Activated CD8-positive, alpha-beta memory T cell treated with anti-CD3 and anti-CD28 coated beads for 36 hours (primary cell): ENCODE data around the gene TBX18. TPM values are rescaled to one million over a fixed set of nuclear protein-coding genes. Genes with fewer than 3 reads are reported as not detected.

Experiments used
- CTCF ChIA-PET: fragments of 350-600 bp; sonication (Branson Sonifier 250); formaldehyde crosslinking; loops from one replicate; lab custom pipeline; 2021; ENCODE audit warnings: antibody characterized with exemption; lab: Charles Lee
- POLR2A ChIA-PET: fragments of 350-600 bp; sonication (Branson Sonifier 250); formaldehyde crosslinking; loops from one replicate; lab custom pipeline; 2021; ENCODE audit warnings: antibody characterized with exemption; lab: Charles Lee
- total RNA-seq, 2 experiments: library from RNA; stranded (reverse); gene quantifications; one replicate each; pipeline ENCODE4 v1.2.3, GENCODE V29; 2021

The TBX18 gene
- total RNA-seq, 2 experiments from 2014 or later = not detected

- POLR2A ChIA-PET = no interaction called here
- CTCF ChIA-PET = no interaction called here
Observed at GRCh38 chr6:84758486-84758885, 5.9 kb downstream of the TBX18 start.

GRCh38 chr6:84756877-84757276 lies 7.5 kb downstream of the TBX18 start:
- POLR2A ChIA-PET = no interaction called here
- CTCF ChIA-PET = no interaction called here

- ChIA-PET POLR2A (no interaction called here), CTCF (no interaction called here)
Observed at GRCh38 chr6:84756466-84756865, 7.9 kb downstream of the TBX18 start.

- POLR2A ChIA-PET = no interaction called here
- CTCF ChIA-PET = no interaction called here
Observed at GRCh38 chr6:84753173-84753572, 11.2 kb downstream of the TBX18 start.

- POLR2A ChIA-PET = no interaction called here
Observed at GRCh38 chr6:84752118-84752850, 12.1 kb downstream of the TBX18 start.

GRCh38 chr6:84749181-84749580 lies 15.2 kb downstream of the TBX18 start:
- POLR2A ChIA-PET = no interaction called here
- CTCF ChIA-PET = no interaction called here

More at GRCh38 chr6:84752118-84752850, 12.1 kb downstream of the TBX18 start:
- CTCF ChIA-PET = no interaction called here

- POLR2A ChIA-PET = no interaction called here
Observed at GRCh38 chr6:84748376-84748775, 16.0 kb downstream of the TBX18 start.

GRCh38 chr6:84743616-84744015 lies 20.8 kb downstream of the TBX18 start:
- ChIA-PET POLR2A (no interaction called here), CTCF (no interaction called here)

More at GRCh38 chr6:84748376-84748775, 16.0 kb downstream of the TBX18 start:
- CTCF ChIA-PET = no interaction called here

GRCh38 chr6:84740385-84740784 lies 24.0 kb downstream of the TBX18 start:
- ChIA-PET CTCF (no interaction called here), POLR2A (no interaction called here)

- POLR2A ChIA-PET = no interaction called here
- CTCF ChIA-PET = no interaction called here
Observed at GRCh38 chr6:84739866-84740208, 24.6 kb downstream of the TBX18 start.

- ChIA-PET CTCF (no interaction called here), POLR2A (interaction anchor here (0.6 kb wide), 1 partner anchor 20 kb away, joined by 3 read pairs; no protein-coding TSS in a partner anchor)
Observed at GRCh38 chr6:84738996-84739865, 25.2 kb downstream of the TBX18 start.

GRCh38 chr6:84733889-84734288 lies 30.5 kb downstream of the TBX18 start:
- ChIA-PET CTCF (no interaction called here), POLR2A (no interaction called here)

GRCh38 chr6:84731901-84732300 lies 32.5 kb downstream of the TBX18 start:
- CTCF ChIA-PET = no interaction called here
- POLR2A ChIA-PET = no interaction called here

GRCh38 chr6:84731401-84731800 lies 33.0 kb downstream of the TBX18 start:
- POLR2A ChIA-PET = no interaction called here
- CTCF ChIA-PET = no interaction called here

GRCh38 chr6:84728602-84729001 lies 35.8 kb downstream of the TBX18 start:
- POLR2A ChIA-PET = no interaction called here
- CTCF ChIA-PET = no interaction called here

- ChIA-PET CTCF (no interaction called here), POLR2A (no interaction called here)
Observed at GRCh38 chr6:84719152-84719551, 45.2 kb downstream of the TBX18 start.

- CTCF ChIA-PET = no interaction called here
- POLR2A ChIA-PET = no interaction called here
Observed at GRCh38 chr6:84718038-84718955, 46.1 kb downstream of the TBX18 start.

GRCh38 chr6:84709121-84709520 lies 55.3 kb downstream of the TBX18 start:
- ChIA-PET CTCF (no interaction called here), POLR2A (no interaction called here)

GRCh38 chr6:84707171-84707570 lies 57.2 kb downstream of the TBX18 start:
- ChIA-PET CTCF (no interaction called here), POLR2A (no interaction called here)

GRCh38 chr6:84696166-84696565 lies 68.2 kb downstream of the TBX18 start:
- CTCF ChIA-PET = no interaction called here
- POLR2A ChIA-PET = no interaction called here
